Astrocyte (in vitro differentiated cells and primary cell): ENCODE measurements around the gene MAP4K4. TPM values are rescaled to one million over a fixed set of nuclear protein-coding genes. Genes with fewer than 3 reads are reported as not detected.

ENCODE experiments used
- DNase-seq: peaks from one replicate; pipeline ENCODE4 v3.0.0-alpha.2; 2010; ENCODE audit warnings: low read depth
- FAIRE-seq: peaks from 2 replicates; lab custom pipeline; 2011; peaks lifted over from hg19 to GRCh38; lab: Jason Lieb, UNC
- H2AFZ ChIP-seq: 2 replicates; pipeline ENCODE4 v1.6.0; 2012; ENCODE audit warnings: low read depth, low read length, inconsistent platforms
- H3K27ac ChIP-seq: 2 replicates; pipeline ENCODE4 v1.5.1; 2011; ENCODE audit warnings: low read depth, low read length, inconsistent platforms
- H3K27me3 ChIP-seq: 2 replicates; pipeline ENCODE4 v1.6.0; 2011; ENCODE audit warnings: low read length, inconsistent platforms; ENCODE audit not compliant: insufficient read depth
- H3K36me3 ChIP-seq: 2 replicates; pipeline ENCODE4 v1.5.1; 2011; ENCODE audit warnings: low read length, inconsistent platforms; ENCODE audit not compliant: insufficient read depth
- H3K4me1 ChIP-seq: 2 replicates; pipeline ENCODE4 v1.5.1; 2011; ENCODE audit warnings: low read length, inconsistent platforms; ENCODE audit not compliant: insufficient read depth
- H3K4me2 ChIP-seq: 2 replicates; pipeline ENCODE4 v1.6.0; 2012; ENCODE audit warnings: low read length, inconsistent platforms
- H3K4me3 ChIP-seq: 2 replicates; pipeline ENCODE4 v1.5.1; 2011; ENCODE audit warnings: low read depth, mild to moderate bottlenecking, low read length, inconsistent platforms; ENCODE audit not compliant: insufficient read depth
- H3K79me2 ChIP-seq: 2 replicates; pipeline ENCODE4 v1.6.0; 2012; ENCODE audit warnings: mild to moderate bottlenecking, low read length, inconsistent platforms; ENCODE audit not compliant: insufficient read depth
- H3K9ac ChIP-seq: 2 replicates; pipeline ENCODE4 v1.6.0; 2012; ENCODE audit warnings: mild to moderate bottlenecking, low read length, inconsistent platforms
- H3K9me3 ChIP-seq: 2 replicates; pipeline ENCODE4 v1.5.1; 2012; ENCODE audit warnings: low read depth, mild to moderate bottlenecking, low read length, inconsistent platforms; ENCODE audit not compliant: insufficient read depth
- H4K20me1 ChIP-seq: 2 replicates; pipeline ENCODE4 v1.6.0; 2012; ENCODE audit warnings: low read length, inconsistent platforms; ENCODE audit not compliant: insufficient read depth
- H3K27ac Mint-ChIP-seq: one replicate; pipeline ENCODE4 v1.8.0; 2021; ENCODE audit warnings: mild to moderate bottlenecking, mixed read lengths; ENCODE audit not compliant: unreplicated experiment
- H3K27me3 Mint-ChIP-seq: one replicate; pipeline ENCODE4 v1.8.0; 2021; ENCODE audit warnings: low read depth, mixed read lengths; ENCODE audit not compliant: unreplicated experiment
- H3K36me3 Mint-ChIP-seq: one replicate; pipeline ENCODE4 v1.8.0; 2021; ENCODE audit warnings: low read depth, mixed read lengths; ENCODE audit not compliant: unreplicated experiment
- H3K4me1 Mint-ChIP-seq: one replicate; pipeline ENCODE4 v1.8.0; 2021; ENCODE audit warnings: low read depth, mixed read lengths; ENCODE audit not compliant: unreplicated experiment
- H3K4me3 Mint-ChIP-seq: one replicate; pipeline ENCODE4 v1.8.0; 2021; ENCODE audit warnings: mild to moderate bottlenecking, moderate library complexity, mixed read lengths; ENCODE audit not compliant: unreplicated experiment
- H3K9me3 Mint-ChIP-seq: one replicate; pipeline ENCODE4 v1.8.0; 2021; ENCODE audit warnings: mild to moderate bottlenecking, mixed read lengths; ENCODE audit not compliant: unreplicated experiment
- EZH2 ChIP-seq: IDR thresholded peaks from 2 replicates; pipeline ENCODE4 v1.6.1; 2012; ENCODE audit warnings: mild to moderate bottlenecking, low read length, inconsistent platforms; ENCODE audit not compliant: insufficient read depth
- total RNA-seq: library from RNA; stranded (reverse); gene quantifications from 2 replicates; pipeline ENCODE4 v1.2.1, GENCODE V29; 2021
- TF ChIP-seq, protein P1 (sequence below): IDR thresholded peaks from 2 replicates; pipeline ENCODE4 v1.5.1; 2011; ENCODE audit warnings: low read depth, mild to moderate bottlenecking, inconsistent platforms, low read length, moderate library complexity; ENCODE audit not compliant: insufficient read depth

MAP4K4 gene
- total RNA-seq, 1 donor from 2014 or later: 231 TPM

DNA sequence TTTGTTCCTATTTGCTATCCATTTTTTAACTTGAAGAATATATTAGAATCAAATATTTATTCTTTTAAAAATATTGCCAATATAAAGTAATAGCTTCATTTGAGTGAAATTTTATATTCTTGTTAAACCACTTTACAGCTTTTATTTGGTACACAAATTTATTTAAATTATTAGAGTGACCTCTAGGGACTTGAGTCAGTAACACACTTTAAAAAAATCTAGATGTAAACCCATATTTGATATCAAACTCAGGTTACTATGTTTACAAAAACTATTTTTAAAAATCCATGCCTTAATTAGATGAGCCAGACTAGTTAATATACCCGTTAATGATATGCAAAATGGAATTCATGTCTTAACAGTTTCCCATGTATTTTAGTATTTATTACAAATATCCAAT is 134.6 kb downstream of the MAP4K4 start:
- Histone ChIP-seq H2AFZ (no peak overlapping the region), H3K9me3 (no peaks in the 10 kb centered on the region), H3K4me1 (peaks cover 43% of the 10 kb centered on the region), H4K20me1 (peaks cover 21% of the 10 kb centered on the region), H3K4me2 (no peak overlapping the region), H3K9ac (no peak overlapping the region), H3K79me2 (peaks cover 57% of the 10 kb centered on the region), H3K36me3 (peaks cover 52% of the 10 kb centered on the region), H3K27me3 (no peaks in the 10 kb centered on the region), H3K4me3 (no peak overlapping the region), H3K27ac (peak overlapping the region; percentile 94)
- TF ChIP-seq, protein P1, sequence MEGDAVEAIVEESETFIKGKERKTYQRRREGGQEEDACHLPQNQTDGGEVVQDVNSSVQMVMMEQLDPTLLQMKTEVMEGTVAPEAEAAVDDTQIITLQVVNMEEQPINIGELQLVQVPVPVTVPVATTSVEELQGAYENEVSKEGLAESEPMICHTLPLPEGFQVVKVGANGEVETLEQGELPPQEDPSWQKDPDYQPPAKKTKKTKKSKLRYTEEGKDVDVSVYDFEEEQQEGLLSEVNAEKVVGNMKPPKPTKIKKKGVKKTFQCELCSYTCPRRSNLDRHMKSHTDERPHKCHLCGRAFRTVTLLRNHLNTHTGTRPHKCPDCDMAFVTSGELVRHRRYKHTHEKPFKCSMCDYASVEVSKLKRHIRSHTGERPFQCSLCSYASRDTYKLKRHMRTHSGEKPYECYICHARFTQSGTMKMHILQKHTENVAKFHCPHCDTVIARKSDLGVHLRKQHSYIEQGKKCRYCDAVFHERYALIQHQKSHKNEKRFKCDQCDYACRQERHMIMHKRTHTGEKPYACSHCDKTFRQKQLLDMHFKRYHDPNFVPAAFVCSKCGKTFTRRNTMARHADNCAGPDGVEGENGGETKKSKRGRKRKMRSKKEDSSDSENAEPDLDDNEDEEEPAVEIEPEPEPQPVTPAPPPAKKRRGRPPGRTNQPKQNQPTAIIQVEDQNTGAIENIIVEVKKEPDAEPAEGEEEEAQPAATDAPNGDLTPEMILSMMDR: no peak
- TF ChIP-seq EZH2: no peak
- H3K9me3 Mint-ChIP-seq: no peaks in the 10 kb centered on the region
- peaks cover 48% of the 10 kb centered on the region for H3K4me1 Mint-ChIP-seq
- peaks cover 24% of the 10 kb centered on the region for H3K36me3 Mint-ChIP-seq
- H3K27ac Mint-ChIP-seq: no peak overlapping the region
- DNase-seq: no peak
- no peaks in the 10 kb centered on the region for H3K27me3 Mint-ChIP-seq
- H3K4me3 Mint-ChIP-seq: no peak overlapping the region
- no peak for FAIRE-seq

DNA sequence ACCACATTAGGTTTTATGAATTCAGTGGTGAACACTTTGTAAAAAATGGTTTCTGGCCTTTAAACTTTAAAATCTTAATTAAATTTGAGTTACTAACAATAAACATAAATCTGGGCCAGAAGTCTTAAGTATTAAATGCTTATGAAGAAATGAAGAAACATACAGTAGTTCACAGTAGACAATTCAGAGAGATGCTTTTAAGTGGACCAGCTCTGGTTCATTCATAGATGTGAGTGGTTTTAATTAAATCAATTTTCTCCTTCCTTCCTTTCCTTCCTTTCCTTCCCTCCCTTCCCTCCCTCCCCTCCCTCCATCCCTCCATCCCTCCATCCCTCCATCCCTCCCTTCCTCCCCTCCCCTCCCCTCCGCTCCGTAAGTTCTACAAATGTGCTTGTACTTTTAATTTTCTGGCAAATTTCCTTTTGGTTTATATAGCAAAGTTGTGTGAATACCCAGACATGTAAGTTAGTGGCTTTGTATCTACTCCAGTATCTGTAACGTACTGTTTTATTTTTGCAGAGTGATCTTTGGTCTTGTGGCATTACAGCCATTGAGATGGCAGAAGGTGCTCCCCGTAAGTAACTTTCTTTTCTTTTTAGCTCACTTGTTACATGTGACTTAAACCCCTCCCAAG is 136.5 kb downstream of the MAP4K4 start:
- Mint-ChIP-seq H3K9me3 (no peaks in the 10 kb centered on the region), H3K27me3 (no peaks in the 10 kb centered on the region), H3K27ac (no peak overlapping the region), H3K4me3 (no peak overlapping the region), H3K36me3 (peaks cover 32% of the 10 kb centered on the region), H3K4me1 (peaks cover 43% of the 10 kb centered on the region)
- FAIRE-seq (no peak), DNase-seq (no peak)
- Histone ChIP-seq H3K4me1 (peaks cover 25% of the 10 kb centered on the region), H3K4me3 (no peak overlapping the region), H3K36me3 (peaks cover 67% of the 10 kb centered on the region), H2AFZ (no peak overlapping the region), H3K27me3 (no peaks in the 10 kb centered on the region), H3K79me2 (peaks cover 59% of the 10 kb centered on the region), H3K27ac (no peak overlapping the region), H3K9me3 (no peaks in the 10 kb centered on the region), H4K20me1 (peaks cover 40% of the 10 kb centered on the region), H3K4me2 (no peak overlapping the region), H3K9ac (no peak overlapping the region)
- TF ChIP-seq, protein P1: no peak
- no peak for TF ChIP-seq EZH2

DNA sequence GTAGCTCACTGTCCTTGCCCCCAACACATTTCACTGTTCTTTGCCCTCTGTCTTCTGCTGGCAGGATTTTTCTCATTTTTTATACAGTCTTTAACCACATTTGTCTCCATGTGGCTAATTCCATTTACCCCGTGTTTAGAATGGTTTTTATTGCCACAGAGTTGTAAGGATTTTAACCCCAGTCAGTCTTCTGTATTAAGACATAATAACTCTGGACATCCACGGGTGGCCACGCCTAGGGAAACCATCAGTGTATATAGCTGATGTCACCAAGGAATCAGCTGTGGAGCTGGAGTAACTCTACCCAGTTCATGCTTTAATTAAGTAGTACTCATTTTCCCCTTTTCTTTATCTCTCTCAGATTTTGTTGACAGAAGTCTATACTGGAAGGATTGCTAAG is 139.8 kb downstream of the MAP4K4 start:
- no peaks in the 10 kb centered on the region for H3K27me3 Mint-ChIP-seq
- H3K9me3 Mint-ChIP-seq: no peaks in the 10 kb centered on the region
- Histone ChIP-seq H4K20me1 (peaks cover 55% of the 10 kb centered on the region), H3K36me3 (peaks cover 79% of the 10 kb centered on the region), H2AFZ (no peak overlapping the region), H3K79me2 (peaks cover 52% of the 10 kb centered on the region), H3K4me3 (no peak overlapping the region), H3K4me2 (no peak overlapping the region), H3K27me3 (no peaks in the 10 kb centered on the region), H3K4me1 (peaks cover 4% of the 10 kb centered on the region), H3K9me3 (no peaks in the 10 kb centered on the region), H3K9ac (no peak overlapping the region), H3K27ac (no peak overlapping the region)
- FAIRE-seq (no peak), DNase-seq (no peak)
- H3K4me1 Mint-ChIP-seq: peaks cover 22% of the 10 kb centered on the region
- no peak overlapping the region for H3K27ac Mint-ChIP-seq
- H3K4me3 Mint-ChIP-seq: no peak overlapping the region
- TF ChIP-seq EZH2: no peak
- TF ChIP-seq, protein P1: no peak
- peaks cover 31% of the 10 kb centered on the region for H3K36me3 Mint-ChIP-seq
